Measurements from ENCODE around the gene SLF1.

- TF ChIP-seq CTCF (IDR thresholded peaks at IDR 0.05) = no peak
- TF ChIP-seq POLR2A (IDR thresholded peaks at IDR 0.05) = no peak
Observed at GRCh38 chr5:94670726-94671125, 52.3 kb downstream of the SLF1 start.

Measured in testis (tissue), 2 donors.